Trophoblast cell (in vitro differentiated cells and primary cell): ENCODE measurements around the gene DNAH3. TPM values are rescaled to one million over a fixed set of nuclear protein-coding genes. Genes with fewer than 3 reads are reported as not detected.

ENCODE experiments used
- DNase-seq, 2 donors: peaks; one replicate each; pipeline ENCODE4 v3.0.0-alpha.2; 2016
- H2AFZ ChIP-seq: 2 replicates; pipeline ENCODE4 v1.6.1; 2013; ENCODE audit warnings: low read length, moderate library complexity, mild to moderate bottlenecking; ENCODE audit not compliant: insufficient read depth, poor library complexity
- H2AK5ac ChIP-seq: 2 replicates; pipeline ENCODE4 v1.6.1; 2013; ENCODE audit warnings: mild to moderate bottlenecking, low read length
- H2BK120ac ChIP-seq: 2 replicates; pipeline ENCODE4 v1.6.1; 2013; ENCODE audit warnings: low read length, mild to moderate bottlenecking, moderate library complexity; ENCODE audit not compliant: insufficient read depth, poor library complexity
- H2BK12ac ChIP-seq: 2 replicates; pipeline ENCODE4 v1.6.1; 2013; ENCODE audit warnings: mild to moderate bottlenecking, low read length, moderate library complexity
- H2BK5ac ChIP-seq: 2 replicates; pipeline ENCODE4 v1.6.1; 2013; ENCODE audit warnings: low read length, low read depth, moderate library complexity, mild to moderate bottlenecking; ENCODE audit not compliant: poor library complexity
- H3K14ac ChIP-seq: 2 replicates; pipeline ENCODE4 v1.6.1; 2013; ENCODE audit warnings: mild to moderate bottlenecking, low read length
- H3K18ac ChIP-seq: 2 replicates; pipeline ENCODE4 v1.6.1; 2013; ENCODE audit warnings: mild to moderate bottlenecking, low read length
- H3K23ac ChIP-seq: 2 replicates; pipeline ENCODE4 v1.6.1; 2013; ENCODE audit warnings: low read length
- H3K27ac ChIP-seq: 2 replicates; pipeline ENCODE4 v1.5.1; 2013; ENCODE audit warnings: low read depth, mild to moderate bottlenecking, inconsistent platforms, low read length, moderate library complexity
- H3K27me3 ChIP-seq: 2 replicates; pipeline ENCODE4 v1.6.1; 2013; ENCODE audit warnings: inconsistent platforms, mild to moderate bottlenecking, low read length, moderate library complexity; ENCODE audit not compliant: insufficient read depth
- H3K36me3 ChIP-seq, 2 experiments: 1 replicate in 1 of 2; 2 replicates in 1 of 2; pipeline ENCODE4 v1.6.1; 2013; ENCODE audit warnings: low read length in 2 of 2, mild to moderate bottlenecking in 2 of 2, moderate library complexity in 1 of 2; ENCODE audit not compliant: insufficient read depth in 2 of 2, control insufficient read depth in 1 of 2
- H3K4ac ChIP-seq: 2 replicates; pipeline ENCODE4 v1.6.1; 2013; ENCODE audit warnings: low read depth, mild to moderate bottlenecking, low read length, moderate library complexity
- H3K4me1 ChIP-seq, 2 experiments: 1 replicate in 1 of 2; 2 replicates in 1 of 2; pipeline ENCODE4 v1.6.1; 2013; ENCODE audit warnings: low read length in 2 of 2, mild to moderate bottlenecking in 2 of 2, moderate library complexity in 1 of 2; ENCODE audit not compliant: insufficient read depth in 2 of 2, control insufficient read depth in 1 of 2
- H3K4me2 ChIP-seq: 2 replicates; pipeline ENCODE4 v1.6.1; 2013; ENCODE audit warnings: inconsistent platforms, mild to moderate bottlenecking, low read length, moderate library complexity
- H3K4me3 ChIP-seq: 2 replicates; pipeline ENCODE4 v1.5.1; 2013; ENCODE audit warnings: mild to moderate bottlenecking, low read depth, low read length, inconsistent platforms
- H3K79me1 ChIP-seq: one replicate; pipeline ENCODE4 v1.6.1; 2013; ENCODE audit warnings: low read length
- H3K79me2 ChIP-seq: 2 replicates; pipeline ENCODE4 v1.6.1; 2013; ENCODE audit warnings: low read length, mild to moderate bottlenecking; ENCODE audit not compliant: control insufficient read depth, insufficient read depth, poor library complexity
- H3K9ac ChIP-seq: 2 replicates; pipeline ENCODE4 v1.6.1; 2013; ENCODE audit warnings: mild to moderate bottlenecking, low read length
- H3K9me3 ChIP-seq: 2 replicates; pipeline ENCODE4 v1.6.1; 2013; ENCODE audit warnings: low read depth, mild to moderate bottlenecking, control low read depth, inconsistent platforms, low read length; ENCODE audit not compliant: insufficient read depth
- H4K12ac ChIP-seq: 2 replicates; pipeline ENCODE4 v1.6.1; 2013; ENCODE audit warnings: low read depth, mild to moderate bottlenecking, low read length, moderate library complexity
- H4K8ac ChIP-seq: 2 replicates; pipeline ENCODE4 v1.6.1; 2013; ENCODE audit warnings: low read depth, mild to moderate bottlenecking, low read length, moderate library complexity
- H4K91ac ChIP-seq: one replicate; pipeline ENCODE4 v1.6.1; 2013; ENCODE audit warnings: low read depth, mild to moderate bottlenecking, low read length, moderate library complexity
- WGBS: extraction: QIAGEN DNeasy Blood & Tissue Kit; methylation state at CpG from one replicate; pipeline ENCODE4 v1.1.7; 2013; ENCODE audit warnings: missing lambda C conversion rate; ENCODE audit not compliant: insufficient read length, insufficient coverage; ENCODE audit errors: extremely low coverage; 5-methylcytosine and 5-hydroxymethylcytosine counted together
- polyA plus RNA-seq: library from polyadenylated mRNA; stranded (reverse); fragments of 200-250 nt; gene quantifications from 2 replicates; pipeline ENCODE4 v1.2.3, GENCODE V29; 2013

Gene DNAH3, protein sequence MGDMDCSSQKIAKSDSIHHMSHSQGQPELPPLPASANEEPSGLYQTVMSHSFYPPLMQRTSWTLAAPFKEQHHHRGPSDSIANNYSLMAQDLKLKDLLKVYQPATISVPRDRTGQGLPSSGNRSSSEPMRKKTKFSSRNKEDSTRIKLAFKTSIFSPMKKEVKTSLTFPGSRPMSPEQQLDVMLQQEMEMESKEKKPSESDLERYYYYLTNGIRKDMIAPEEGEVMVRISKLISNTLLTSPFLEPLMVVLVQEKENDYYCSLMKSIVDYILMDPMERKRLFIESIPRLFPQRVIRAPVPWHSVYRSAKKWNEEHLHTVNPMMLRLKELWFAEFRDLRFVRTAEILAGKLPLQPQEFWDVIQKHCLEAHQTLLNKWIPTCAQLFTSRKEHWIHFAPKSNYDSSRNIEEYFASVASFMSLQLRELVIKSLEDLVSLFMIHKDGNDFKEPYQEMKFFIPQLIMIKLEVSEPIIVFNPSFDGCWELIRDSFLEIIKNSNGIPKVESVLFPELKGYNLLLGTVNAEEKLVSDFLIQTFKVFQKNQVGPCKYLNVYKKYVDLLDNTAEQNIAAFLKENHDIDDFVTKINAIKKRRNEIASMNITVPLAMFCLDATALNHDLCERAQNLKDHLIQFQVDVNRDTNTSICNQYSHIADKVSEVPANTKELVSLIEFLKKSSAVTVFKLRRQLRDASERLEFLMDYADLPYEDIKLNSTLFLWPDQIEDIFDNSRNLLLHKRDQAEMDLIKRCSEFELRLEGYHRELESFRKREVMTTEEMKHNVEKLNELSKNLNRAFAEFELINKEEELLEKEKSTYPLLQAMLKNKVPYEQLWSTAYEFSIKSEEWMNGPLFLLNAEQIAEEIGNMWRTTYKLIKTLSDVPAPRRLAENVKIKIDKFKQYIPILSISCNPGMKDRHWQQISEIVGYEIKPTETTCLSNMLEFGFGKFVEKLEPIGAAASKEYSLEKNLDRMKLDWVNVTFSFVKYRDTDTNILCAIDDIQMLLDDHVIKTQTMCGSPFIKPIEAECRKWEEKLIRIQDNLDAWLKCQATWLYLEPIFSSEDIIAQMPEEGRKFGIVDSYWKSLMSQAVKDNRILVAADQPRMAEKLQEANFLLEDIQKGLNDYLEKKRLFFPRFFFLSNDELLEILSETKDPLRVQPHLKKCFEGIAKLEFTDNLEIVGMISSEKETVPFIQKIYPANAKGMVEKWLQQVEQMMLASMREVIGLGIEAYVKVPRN (N-terminal part only)
- polyA plus RNA-seq, result 0.04 and 0.07 TPM in 2 replicates

DNA sequence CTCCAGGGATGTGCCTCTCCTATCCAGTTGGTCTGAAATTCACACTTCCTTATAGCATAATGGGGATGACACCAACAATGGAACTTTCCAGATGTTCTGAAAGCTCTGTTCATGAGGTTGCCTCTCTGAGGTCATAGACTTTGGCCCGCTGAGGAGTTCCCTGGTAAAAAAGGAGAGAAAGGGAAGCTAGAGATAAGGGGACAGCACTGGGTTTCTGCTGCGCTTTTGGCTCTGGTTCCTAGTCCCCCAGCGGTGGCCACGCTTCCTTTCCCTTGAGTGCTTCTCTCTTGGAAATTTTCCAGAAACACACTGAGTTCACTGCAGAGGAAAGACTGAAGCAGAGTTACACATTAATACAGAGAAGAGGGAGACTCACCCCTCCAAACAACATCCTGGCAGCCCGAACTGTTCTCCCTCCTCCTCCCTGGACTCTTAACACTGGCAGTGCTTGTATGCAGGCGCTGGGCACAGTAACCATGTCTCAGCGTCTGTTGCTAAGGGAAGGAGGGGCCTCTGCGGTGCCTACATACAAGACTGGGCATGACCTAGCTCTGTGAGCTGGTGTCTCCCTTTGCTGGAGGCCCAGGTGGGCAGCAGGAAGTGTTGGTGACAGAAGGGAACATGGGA lies at the start of gene DNAH3:
DNAH3 (minus strand) TSS at position 472 of the 627 bp plus-strand sequence. CDS start 527 bp downstream, outside the sequence.
- Histone ChIP-seq H3K79me1 (no peaks in the 10 kb centered on the region), H3K18ac (no peak within 1 kb of the TSS), H3K4me1 (no peaks in the 10 kb centered on the region), H3K4ac (no peak within 1 kb of the TSS), H2BK5ac (no peak within 1 kb of the TSS), H3K79me2 (no peaks in the 10 kb centered on the region), H3K9ac (no peak within 1 kb of the TSS), H4K12ac (no peak within 1 kb of the TSS), H3K4me3 (no peak within 1 kb of the TSS), H3K27ac (no peak within 1 kb of the TSS), H3K36me3 (no peaks in the 10 kb centered on the region), H3K4me2 (no peak within 1 kb of the TSS), H2BK12ac (no peak within 1 kb of the TSS), H4K91ac (no peak within 1 kb of the TSS), H2AFZ (no peak within 1 kb of the TSS), H2BK120ac (no peak within 1 kb of the TSS), H3K27me3 (no peaks in the 10 kb centered on the region), H4K8ac (no peak within 1 kb of the TSS), H3K14ac (no peak within 1 kb of the TSS), H3K23ac (no peak within 1 kb of the TSS), H3K9me3 (peaks cover 1% of the 10 kb centered on the region), H2AK5ac (no peak within 1 kb of the TSS)
- no CpG with 5 or more reads among the region's 8 CpGs for WGBS
- DNase-seq, result no peak

DNA sequence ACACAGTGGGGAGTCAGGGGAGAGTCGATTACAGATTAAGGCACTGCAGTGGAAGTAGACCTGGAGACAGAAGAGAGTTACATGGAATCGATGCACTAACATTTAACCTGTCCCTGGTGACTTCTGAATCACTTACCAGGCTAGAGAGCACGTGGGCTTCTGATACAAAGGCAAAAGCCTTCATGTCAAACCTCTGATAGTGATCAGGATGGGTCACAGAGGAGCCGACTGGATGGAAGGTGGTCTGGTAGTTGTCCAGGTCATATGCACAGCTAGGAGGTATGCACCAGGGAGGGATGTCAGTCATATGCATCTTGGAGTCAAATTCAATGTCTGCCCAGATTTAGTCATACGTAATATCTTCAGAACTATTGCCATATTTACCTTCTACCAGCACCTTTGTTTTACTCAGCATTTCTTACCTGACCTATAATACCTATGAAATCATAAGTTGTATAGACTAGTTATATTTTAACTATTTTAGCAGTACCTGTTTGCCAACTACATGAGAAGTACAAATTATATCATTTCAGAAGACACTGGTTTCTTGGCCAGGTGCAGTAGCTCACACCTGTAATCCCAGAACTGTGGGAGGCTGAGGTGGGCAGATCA lies 49.1 kb upstream of the DNAH3 start:
- no peak overlapping the region for H4K91ac ChIP-seq
- WGBS, result no CpG with 5 or more reads among the region's 5 CpGs
- peaks cover 13 to 17% of the 10 kb centered on the region in 2 experiments for H3K4me1 ChIP-seq
- H2BK5ac ChIP-seq, result no peak overlapping the region
- no peak overlapping the region for H3K27ac ChIP-seq
- H3K4me2 ChIP-seq, result no peak overlapping the region
- no peaks in the 10 kb centered on the region for H3K36me3 ChIP-seq
- H2AK5ac ChIP-seq, result no peak overlapping the region
- no peak overlapping the region for H3K18ac ChIP-seq
- H3K4ac ChIP-seq, result no peak overlapping the region
- H3K27me3 ChIP-seq, result no peaks in the 10 kb centered on the region
- DNase-seq, result no peak
- H3K23ac ChIP-seq, result no peak overlapping the region
- H4K12ac ChIP-seq, result no peak overlapping the region
- H3K9me3 ChIP-seq, result no peaks in the 10 kb centered on the region
- no peak overlapping the region for H2AFZ ChIP-seq
- no peak overlapping the region for H2BK120ac ChIP-seq
- no peak overlapping the region for H2BK12ac ChIP-seq
- H3K9ac ChIP-seq, result no peak overlapping the region
- H3K14ac ChIP-seq, result no peak overlapping the region
- no peak overlapping the region for H4K8ac ChIP-seq
- no peaks in the 10 kb centered on the region for H3K79me2 ChIP-seq
- H3K79me1 ChIP-seq, result no peaks in the 10 kb centered on the region
- no peak overlapping the region for H3K4me3 ChIP-seq

DNA sequence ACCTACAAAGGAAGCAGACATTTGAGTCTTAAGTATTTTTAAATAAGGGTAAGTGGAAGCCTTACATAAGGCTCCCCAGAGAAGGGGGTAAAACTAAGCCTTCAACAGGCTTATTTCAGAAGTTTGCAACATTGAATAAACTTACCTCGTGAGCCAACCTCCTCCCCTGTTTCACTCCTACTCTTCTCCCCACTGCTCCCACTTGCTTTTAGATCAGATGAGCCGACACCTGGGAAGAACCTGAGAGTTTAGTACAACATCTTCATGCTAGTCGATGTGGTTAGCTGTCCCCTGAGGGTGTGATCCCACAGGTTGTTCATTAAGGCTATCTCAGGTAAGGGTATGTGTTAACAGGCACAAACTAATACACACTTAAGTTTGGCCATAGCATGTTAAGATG lies 47.0 kb upstream of the DNAH3 start:
- Histone ChIP-seq H3K4ac (no peak overlapping the region), H2AFZ (no peak overlapping the region), H2BK12ac (no peak overlapping the region), H3K4me2 (no peak overlapping the region), H3K9me3 (no peaks in the 10 kb centered on the region), H4K91ac (no peak overlapping the region), H4K12ac (no peak overlapping the region), H2BK5ac (no peak overlapping the region), H3K14ac (no peak overlapping the region), H3K27me3 (no peaks in the 10 kb centered on the region), H3K4me3 (no peak overlapping the region), H3K18ac (no peak overlapping the region), H3K79me1 (no peaks in the 10 kb centered on the region), H2BK120ac (no peak overlapping the region), H4K8ac (no peak overlapping the region), H3K36me3 (no peaks in the 10 kb centered on the region), H3K27ac (no peak overlapping the region), H3K79me2 (no peaks in the 10 kb centered on the region), H3K9ac (no peak overlapping the region), H2AK5ac (no peak overlapping the region), H3K23ac (no peak overlapping the region), H3K4me1 (peaks cover 7 to 10% of the 10 kb centered on the region in 2 experiments)
- DNase-seq, result no peak
- WGBS, result no CpG with 5 or more reads among the region's 3 CpGs
